ENCODE data around the gene EZR. TPM values are rescaled to one million over a fixed set of nuclear protein-coding genes. Genes with fewer than 3 reads are reported as not detected.

EZR gene
- total RNA-seq, 1 donor from 2014 or later = 21.4 TPM

- Histone ChIP-seq H3K4me1 (ENCODE audit: control insufficient read depth in 3 of 3, insufficient read depth in 3 of 3, low read length in 3 of 3) (peaks cover 0 to 9% (median 9%) of the 10 kb centered on the region in 3 donors), H3K36me3 (ENCODE audit: control insufficient read depth in 3 of 3, insufficient read depth in 3 of 3, low read length in 3 of 3) (peaks cover 0 to 4% (median 1%) of the 10 kb centered on the region in 3 donors), H3K4me3 (ENCODE audit: low read length in 3 of 3) (no peak overlapping the region), H3K27me3 (ENCODE audit: control insufficient read depth in 3 of 3, insufficient read depth in 3 of 3, low read length in 3 of 3) (no peaks in the 10 kb centered on the region), H3K9ac (ENCODE audit: low read depth in 1 of 3, low read length in 3 of 3) (no peak overlapping the region), H3K9me3 (ENCODE audit: control insufficient read depth in 3 of 3, low read length in 3 of 3) (peaks cover 0 to 4% (median 0%) of the 10 kb centered on the region in 3 donors), H3K27ac (ENCODE audit: low read depth, low read length) (no peak overlapping the region)
These were observed 82.0 kb downstream of the EZR start for GRCh38 chr6:158737082-158737709.

GRCh38 chr6:158735009-158735408 is 84.2 kb downstream of the EZR start:
- Histone ChIP-seq H3K4me3 (ENCODE audit: low read length in 3 of 3) (no peak overlapping the region), H3K27me3 (ENCODE audit: control insufficient read depth in 3 of 3, insufficient read depth in 3 of 3, low read length in 3 of 3) (no peaks in the 10 kb centered on the region), H3K9ac (ENCODE audit: low read depth in 1 of 3, low read length in 3 of 3) (no peak overlapping the region), H3K36me3 (ENCODE audit: control insufficient read depth in 3 of 3, insufficient read depth in 3 of 3, low read length in 3 of 3) (peaks cover 0 to 5% (median 1%) of the 10 kb centered on the region in 3 donors), H3K27ac (ENCODE audit: low read depth, low read length) (no peak overlapping the region), H3K9me3 (ENCODE audit: control insufficient read depth in 3 of 3, low read length in 3 of 3) (peaks cover 0 to 4% (median 0%) of the 10 kb centered on the region in 3 donors), H3K4me1 (ENCODE audit: control insufficient read depth in 3 of 3, insufficient read depth in 3 of 3, low read length in 3 of 3) (peaks cover 0 to 9% (median 9%) of the 10 kb centered on the region in 3 donors)

- Histone ChIP-seq H3K9ac (ENCODE audit: low read depth in 1 of 3, low read length in 3 of 3) (no peak overlapping the region), H3K27me3 (ENCODE audit: control insufficient read depth in 3 of 3, insufficient read depth in 3 of 3, low read length in 3 of 3) (no peaks in the 10 kb centered on the region), H3K9me3 (ENCODE audit: control insufficient read depth in 3 of 3, low read length in 3 of 3) (no peaks in the 10 kb centered on the region), H3K36me3 (ENCODE audit: control insufficient read depth in 3 of 3, insufficient read depth in 3 of 3, low read length in 3 of 3) (peaks cover 3 to 10% (median 7%) of the 10 kb centered on the region in 3 donors), H3K27ac (ENCODE audit: low read depth, low read length) (no peak overlapping the region), H3K4me1 (ENCODE audit: control insufficient read depth in 3 of 3, insufficient read depth in 3 of 3, low read length in 3 of 3) (no peaks in the 10 kb centered on the region), H3K4me3 (ENCODE audit: low read length in 3 of 3) (no peak overlapping the region)
These were observed 88.6 kb downstream of the EZR start for GRCh38 chr6:158730541-158730907.

- Histone ChIP-seq H3K27me3 (ENCODE audit: control insufficient read depth in 3 of 3, insufficient read depth in 3 of 3, low read length in 3 of 3) (no peaks in the 10 kb centered on the region), H3K9me3 (ENCODE audit: control insufficient read depth in 3 of 3, low read length in 3 of 3) (no peaks in the 10 kb centered on the region)
These were observed 89.1 kb downstream of the EZR start for GRCh38 chr6:158729906-158730540.

GRCh38 chr6:158725704-158726103 is 93.5 kb downstream of the EZR start:
- peaks cover 8 to 16% (median 11%) of the 10 kb centered on the region in 3 donors for H3K36me3 ChIP-seq (ENCODE audit: control insufficient read depth in 3 of 3, insufficient read depth in 3 of 3, low read length in 3 of 3)

More at GRCh38 chr6:158729906-158730540, 89.1 kb downstream of the EZR start:
- peaks cover 3 to 12% (median 7%) of the 10 kb centered on the region in 3 donors for H3K36me3 ChIP-seq (ENCODE audit: control insufficient read depth in 3 of 3, insufficient read depth in 3 of 3, low read length in 3 of 3)
- no peak overlapping the region for H3K4me3 ChIP-seq (ENCODE audit: low read length in 3 of 3)
- H3K27ac ChIP-seq (ENCODE audit: low read depth, low read length) = no peak overlapping the region
- H3K4me1 ChIP-seq (ENCODE audit: control insufficient read depth in 3 of 3, insufficient read depth in 3 of 3, low read length in 3 of 3) = no peaks in the 10 kb centered on the region
- no peak overlapping the region for H3K9ac ChIP-seq (ENCODE audit: low read depth in 1 of 3, low read length in 3 of 3)

GRCh38 chr6:158722176-158722729 is 96.9 kb downstream of the EZR start:
- Histone ChIP-seq H3K27me3 (ENCODE audit: control insufficient read depth in 3 of 3, insufficient read depth in 3 of 3, low read length in 3 of 3) (no peaks in the 10 kb centered on the region), H3K4me1 (ENCODE audit: control insufficient read depth in 3 of 3, insufficient read depth in 3 of 3, low read length in 3 of 3) (peaks cover 0 to 3% (median 0%) of the 10 kb centered on the region in 3 donors), H3K27ac (ENCODE audit: low read depth, low read length) (no peak overlapping the region), H3K9me3 (ENCODE audit: control insufficient read depth in 3 of 3, low read length in 3 of 3) (no peaks in the 10 kb centered on the region), H3K36me3 (ENCODE audit: control insufficient read depth in 3 of 3, insufficient read depth in 3 of 3, low read length in 3 of 3) (peaks cover 9 to 22% (median 11%) of the 10 kb centered on the region in 3 donors), H3K9ac (ENCODE audit: low read depth in 1 of 3, low read length in 3 of 3) (no peak overlapping the region), H3K4me3 (ENCODE audit: low read length in 3 of 3) (no peak overlapping the region)

More at GRCh38 chr6:158725704-158726103, 93.5 kb downstream of the EZR start:
- no peaks in the 10 kb centered on the region for H3K27me3 ChIP-seq (ENCODE audit: control insufficient read depth in 3 of 3, insufficient read depth in 3 of 3, low read length in 3 of 3)
- no peak overlapping the region for H3K9ac ChIP-seq (ENCODE audit: low read depth in 1 of 3, low read length in 3 of 3)
- no peak overlapping the region for H3K4me3 ChIP-seq (ENCODE audit: low read length in 3 of 3)
- no peak overlapping the region for H3K27ac ChIP-seq (ENCODE audit: low read depth, low read length)
- peaks cover 0 to 2% (median 0%) of the 10 kb centered on the region in 3 donors for H3K4me1 ChIP-seq (ENCODE audit: control insufficient read depth in 3 of 3, insufficient read depth in 3 of 3, low read length in 3 of 3)
- no peaks in the 10 kb centered on the region for H3K9me3 ChIP-seq (ENCODE audit: control insufficient read depth in 3 of 3, low read length in 3 of 3)

- Histone ChIP-seq H3K4me1 (ENCODE audit: control insufficient read depth in 3 of 3, insufficient read depth in 3 of 3, low read length in 3 of 3) (peaks cover 0 to 7% (median 0%) of the 10 kb centered on the region in 3 donors), H3K9ac (ENCODE audit: low read depth in 1 of 3, low read length in 3 of 3) (no peak overlapping the region), H3K27ac (ENCODE audit: low read depth, low read length) (no peak overlapping the region), H3K36me3 (ENCODE audit: control insufficient read depth in 3 of 3, insufficient read depth in 3 of 3, low read length in 3 of 3) (peaks cover 5 to 14% (median 11%) of the 10 kb centered on the region in 3 donors), H3K27me3 (ENCODE audit: control insufficient read depth in 3 of 3, insufficient read depth in 3 of 3, low read length in 3 of 3) (no peaks in the 10 kb centered on the region), H3K4me3 (ENCODE audit: low read length in 3 of 3) (no peak overlapping the region), H3K9me3 (ENCODE audit: control insufficient read depth in 3 of 3, low read length in 3 of 3) (no peaks in the 10 kb centered on the region)
These were observed 100.6 kb downstream of the EZR start for GRCh38 chr6:158718461-158719046.

- H3K9ac ChIP-seq (ENCODE audit: low read depth in 1 of 3, low read length in 3 of 3) = no peak overlapping the region
- H3K36me3 ChIP-seq (ENCODE audit: control insufficient read depth in 3 of 3, insufficient read depth in 3 of 3, low read length in 3 of 3) = peaks cover 5 to 18% (median 13%) of the 10 kb centered on the region in 3 donors
- H3K4me1 ChIP-seq (ENCODE audit: control insufficient read depth in 3 of 3, insufficient read depth in 3 of 3, low read length in 3 of 3) = peaks cover 0 to 7% (median 0%) of the 10 kb centered on the region in 3 donors
- H3K27ac ChIP-seq (ENCODE audit: low read depth, low read length) = no peak overlapping the region
- no peaks in the 10 kb centered on the region for H3K9me3 ChIP-seq (ENCODE audit: control insufficient read depth in 3 of 3, low read length in 3 of 3)
- no peaks in the 10 kb centered on the region for H3K27me3 ChIP-seq (ENCODE audit: control insufficient read depth in 3 of 3, insufficient read depth in 3 of 3, low read length in 3 of 3)
- no peak overlapping the region for H3K4me3 ChIP-seq (ENCODE audit: low read length in 3 of 3)
These were observed 101.5 kb downstream of the EZR start for GRCh38 chr6:158717341-158718330.

All from skeletal muscle tissue (tissue), 4 donors.